ENCODE results near the gene THEMIS2. TPM values are rescaled to one million over a fixed set of nuclear protein-coding genes. Genes with fewer than 3 reads are reported as not detected.

THEMIS2 gene
- total and polyA plus RNA-seq, 2 of the 13 experiments (the other 11 are each of a cell fraction or from before 2014, with no cell fraction given): 0.38 to 1.5 TPM

DNA sequence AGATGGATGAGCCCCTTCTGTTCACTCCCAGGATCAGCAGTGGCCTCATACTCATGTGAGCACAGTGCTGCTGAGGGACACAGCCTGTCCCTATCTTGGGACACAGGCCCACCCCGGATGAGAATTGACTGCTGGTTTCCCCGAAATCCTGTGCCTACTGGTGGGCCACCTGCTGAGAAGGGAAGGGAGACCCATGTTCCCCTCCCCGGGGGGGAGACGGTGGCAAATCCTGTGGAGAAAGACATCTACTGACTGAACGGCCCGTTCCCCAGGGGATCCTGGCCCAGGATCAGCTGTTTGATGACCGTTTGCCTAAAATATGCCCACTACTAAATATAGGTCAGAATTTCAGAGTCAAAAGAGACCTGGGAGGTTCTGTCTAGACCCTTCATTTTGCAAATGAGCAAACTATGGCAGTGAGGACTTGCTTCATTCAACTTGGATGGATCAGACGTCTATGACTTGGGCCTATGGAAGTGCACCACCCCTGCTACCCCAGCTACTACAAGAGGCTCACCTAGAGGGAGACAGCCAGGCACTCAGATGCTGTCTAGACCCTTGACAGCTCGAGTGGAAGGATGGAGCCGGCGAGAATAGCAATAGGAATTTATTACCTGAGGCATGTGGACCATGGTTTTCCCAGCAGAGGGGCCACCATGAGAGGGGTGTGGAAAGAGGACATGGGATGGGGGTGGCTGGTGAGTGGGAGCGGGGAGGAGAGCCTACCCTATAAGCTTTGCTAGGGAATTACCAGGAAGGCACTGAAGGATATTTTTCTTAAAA lies 15.6 kb upstream of the THEMIS2 start:
- Histone ChIP-seq H3K9ac (ENCODE audit: insufficient read depth, low read depth, low read length) (no peak overlapping the region), H3K4me1 (ENCODE audit: insufficient read depth, low read length) (peaks cover 28% of the 10 kb centered on the region), H3K27me3 (ENCODE audit: control insufficient read depth in 1 of 2, insufficient read depth in 2 of 2, low read length in 2 of 2) (peaks cover 0 to 3% of the 10 kb centered on the region in 2 experiments; a peak in 1 of 5 replicates), H3K4me2 (ENCODE audit: low read depth, low read length) (no peak overlapping the region), H3K79me2 (ENCODE audit: insufficient read depth, low read length) (no peaks in the 10 kb centered on the region), H3K27ac (ENCODE audit: extremely low read length, insufficient read depth, low read length) (no peak overlapping the region), H2AFZ (ENCODE audit: low read length) (no peak overlapping the region), H3K9me3 (ENCODE audit: low read length) (no peaks in the 10 kb centered on the region), H3K4me3 (replicated peaks in 1 of 3; ENCODE audit: insufficient read depth in 1 of 3, low read depth in 2 of 3, low read length in 3 of 3) (no peak overlapping the region), H3K36me3 (replicated peaks in 1 of 2; ENCODE audit: control insufficient read depth in 1 of 2, insufficient read depth in 2 of 2, low read length in 2 of 2) (peaks cover 1 to 2% of the 10 kb centered on the region in 2 experiments; a peak in 2 of 5 replicates), H4K20me1 (ENCODE audit: insufficient read depth, low read length) (no peaks in the 10 kb centered on the region)
- CTCF ChIA-PET (ENCODE audit: low intra/inter-chr PET ratio, low total read pairs): interaction anchor here (1.2 kb wide), 1 partner anchor 15 kb away, joined by 3 read pairs; the partner anchor contains the start of gene THEMIS2
- FAIRE-seq: no peak
- BruUV-seq (replicated peaks): no TSS peak
- 53% methylated on average over 9 of the region's 12 CpGs for WGBS (ENCODE audit: low lambda C conversion rate)
- in situ Hi-C loops (cut with HindIII; ENCODE audit: extremely low pct_ligation_motif_present, low pct_unique_long_range_greater_than_20kb) (loop anchor here (5.0 to 10.0 kb wide), 2 partner anchors 78 to 121 kb away; partner anchors contain the start of gene SMPDL3B), intact Hi-C loops (cut with micrococcal nuclease; ENCODE audit: unreplicated experiment) (loop anchor here (5.0 kb wide), 1 partner anchor 166 kb away; no protein-coding TSS in a partner anchor)
- no peak for DNase-seq (ENCODE audit: low spot score)
- POLR2A ChIA-PET: no interaction called here
- no peak; the same call in 2 of the 3 replicates for ATAC-seq
- no peak for TF ChIP-seq TFE3 (CRISPR knock-in tag; IDR thresholded peaks at IDR 0.05)
- TF ChIP-seq, protein P1, sequence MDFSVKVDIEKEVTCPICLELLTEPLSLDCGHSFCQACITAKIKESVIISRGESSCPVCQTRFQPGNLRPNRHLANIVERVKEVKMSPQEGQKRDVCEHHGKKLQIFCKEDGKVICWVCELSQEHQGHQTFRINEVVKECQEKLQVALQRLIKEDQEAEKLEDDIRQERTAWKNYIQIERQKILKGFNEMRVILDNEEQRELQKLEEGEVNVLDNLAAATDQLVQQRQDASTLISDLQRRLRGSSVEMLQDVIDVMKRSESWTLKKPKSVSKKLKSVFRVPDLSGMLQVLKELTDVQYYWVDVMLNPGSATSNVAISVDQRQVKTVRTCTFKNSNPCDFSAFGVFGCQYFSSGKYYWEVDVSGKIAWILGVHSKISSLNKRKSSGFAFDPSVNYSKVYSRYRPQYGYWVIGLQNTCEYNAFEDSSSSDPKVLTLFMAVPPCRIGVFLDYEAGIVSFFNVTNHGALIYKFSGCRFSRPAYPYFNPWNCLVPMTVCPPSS (IDR thresholded peaks at IDR 0.05): no peak
- no peak for TF ChIP-seq GATA4 (IDR thresholded peaks at IDR 0.05; ENCODE audit: borderline replicate concordance, low read depth)
- no peak for TF ChIP-seq ATAD3A (CRISPR knock-in tag; IDR thresholded peaks at IDR 0.05)
- no peak for TF ChIP-seq ZNF331 (CRISPR knock-in tag; IDR thresholded peaks at IDR 0.05)
- no peak for TF ChIP-seq ZNF660 (CRISPR knock-in tag; IDR thresholded peaks at IDR 0.05; ENCODE audit: borderline replicate concordance, low read depth)
- no peak for TF ChIP-seq ZNF10 (CRISPR knock-in tag; IDR thresholded peaks at IDR 0.05; ENCODE audit: borderline replicate concordance, low read depth)
- TF ChIP-seq, protein P2, sequence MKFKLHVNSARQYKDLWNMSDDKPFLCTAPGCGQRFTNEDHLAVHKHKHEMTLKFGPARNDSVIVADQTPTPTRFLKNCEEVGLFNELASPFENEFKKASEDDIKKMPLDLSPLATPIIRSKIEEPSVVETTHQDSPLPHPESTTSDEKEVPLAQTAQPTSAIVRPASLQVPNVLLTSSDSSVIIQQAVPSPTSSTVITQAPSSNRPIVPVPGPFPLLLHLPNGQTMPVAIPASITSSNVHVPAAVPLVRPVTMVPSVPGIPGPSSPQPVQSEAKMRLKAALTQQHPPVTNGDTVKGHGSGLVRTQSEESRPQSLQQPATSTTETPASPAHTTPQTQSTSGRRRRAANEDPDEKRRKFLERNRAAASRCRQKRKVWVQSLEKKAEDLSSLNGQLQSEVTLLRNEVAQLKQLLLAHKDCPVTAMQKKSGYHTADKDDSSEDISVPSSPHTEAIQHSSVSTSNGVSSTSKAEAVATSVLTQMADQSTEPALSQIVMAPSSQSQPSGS (CRISPR knock-in tag; IDR thresholded peaks at IDR 0.05): no peak
- no peak for TF ChIP-seq ARHGAP35 (CRISPR knock-in tag; IDR thresholded peaks at IDR 0.05; ENCODE audit: borderline replicate concordance)
- no peak for TF ChIP-seq CENPT (CRISPR knock-in tag; IDR thresholded peaks at IDR 0.05; ENCODE audit: low read depth)
- no peak for TF ChIP-seq SMC3 (IDR thresholded peaks at IDR 0.05; ENCODE audit: low read length)
- no peak for TF ChIP-seq ARID4A (CRISPR knock-in tag; IDR thresholded peaks at IDR 0.05; ENCODE audit: borderline replicate concordance)
- no peak for TF ChIP-seq CERS6 (CRISPR knock-in tag; IDR thresholded peaks at IDR 0.05)

Data from HepG2 (cell line).